GM12801 (cell line): ENCODE measurements around the gene ARL6IP5.

ENCODE experiments used
- CTCF ChIP-seq: IDR thresholded peaks from one replicate; pipeline ENCODE4 v1.5.1; 2011; ENCODE audit warnings: control low read depth; ENCODE audit not compliant: insufficient read length; ENCODE audit errors: extremely low read depth

The ARL6IP5 gene

GRCh38 chr3:69113536-69113935 is 28.8 kb downstream of the ARL6IP5 start:
- no peak for TF ChIP-seq CTCF

GRCh38 chr3:69115731-69116130 is 31.0 kb downstream of the ARL6IP5 start:
- TF ChIP-seq CTCF: no peak

GRCh38 chr3:69116162-69116561 is 31.4 kb downstream of the ARL6IP5 start:
- TF ChIP-seq CTCF: no peak

- no peak for TF ChIP-seq CTCF
These were observed 32.2 kb downstream of the ARL6IP5 start for GRCh38 chr3:69116897-69117296.

GRCh38 chr3:69118555-69118954 is 33.8 kb downstream of the ARL6IP5 start:
- TF ChIP-seq CTCF: no peak

- TF ChIP-seq CTCF: no peak
These were observed 34.4 kb downstream of the ARL6IP5 start for GRCh38 chr3:69119138-69119537.

GRCh38 chr3:69119681-69120080 is 34.9 kb downstream of the ARL6IP5 start:
- no peak for TF ChIP-seq CTCF
